ENCODE measurements around the gene TMEFF2.

TMEFF2 gene

GRCh38 chr2:192013211-192013610, 181.5 kb downstream of the TMEFF2 start:
- DNase-seq (ENCODE audit: low read depth in 3 of 3) = no peak

GRCh38 chr2:192011196-192011595, 183.5 kb downstream of the TMEFF2 start:
- no peak for DNase-seq (ENCODE audit: low read depth in 3 of 3)

- no peak for DNase-seq (ENCODE audit: low read depth in 3 of 3)
These were observed 184.7 kb downstream of the TMEFF2 start for GRCh38 chr2:192010073-192010472.

- DNase-seq (ENCODE audit: low read depth in 3 of 3) = no peak
These were observed 187.0 kb downstream of the TMEFF2 start for GRCh38 chr2:192007581-192008228.

- no peak for DNase-seq (ENCODE audit: low read depth in 3 of 3)
These were observed 189.5 kb downstream of the TMEFF2 start for GRCh38 chr2:192005211-192005610.

- no peak for DNase-seq (ENCODE audit: low read depth in 3 of 3)
These were observed 190.4 kb downstream of the TMEFF2 start for GRCh38 chr2:192004188-192004963.

GRCh38 chr2:192002418-192002817, 192.3 kb downstream of the TMEFF2 start:
- no peak for DNase-seq (ENCODE audit: low read depth in 3 of 3)

- DNase-seq (ENCODE audit: low read depth in 3 of 3) = no peak
These were observed 194.3 kb downstream of the TMEFF2 start for GRCh38 chr2:192000196-192000980.

GRCh38 chr2:191999101-191999841, 195.5 kb downstream of the TMEFF2 start:
- no peak for DNase-seq (ENCODE audit: low read depth in 3 of 3)

- DNase-seq (ENCODE audit: low read depth in 3 of 3) = no peak
These were observed 199.4 kb downstream of the TMEFF2 start for GRCh38 chr2:191995285-191995684.

GRCh38 chr2:191994749-191995148, 200.0 kb downstream of the TMEFF2 start:
- DNase-seq (ENCODE audit: low read depth in 3 of 3) = no peak

GRCh38 chr2:191991442-191991841, 203.3 kb downstream of the TMEFF2 start:
- DNase-seq (ENCODE audit: low read depth in 3 of 3) = no peak

- DNase-seq (ENCODE audit: low read depth in 3 of 3) = no peak
These were observed 209.0 kb downstream of the TMEFF2 start for GRCh38 chr2:191985740-191986139.

GRCh38 chr2:191983591-191983990, 211.1 kb downstream of the TMEFF2 start:
- DNase-seq (ENCODE audit: low read depth in 3 of 3) = no peak

GRCh38 chr2:191983186-191983585, 211.5 kb downstream of the TMEFF2 start:
- no peak for DNase-seq (ENCODE audit: low read depth in 3 of 3)

- no peak for DNase-seq (ENCODE audit: low read depth in 3 of 3)
These were observed 213.0 kb downstream of the TMEFF2 start for GRCh38 chr2:191981706-191982105.

- no peak for DNase-seq (ENCODE audit: low read depth in 3 of 3)
These were observed 214.2 kb downstream of the TMEFF2 start for GRCh38 chr2:191980483-191980882.

GRCh38 chr2:191979221-191979730, 215.5 kb downstream of the TMEFF2 start:
- DNase-seq (ENCODE audit: low read depth in 3 of 3) = no peak

- DNase-seq (ENCODE audit: low read depth in 3 of 3) = no peak
These were observed 217.0 kb downstream of the TMEFF2 start for GRCh38 chr2:191977754-191978153.

GRCh38 chr2:191976436-191976835, 218.3 kb downstream of the TMEFF2 start:
- no peak for DNase-seq (ENCODE audit: low read depth in 3 of 3)

GRCh38 chr2:191974676-191975075, 220.1 kb downstream of the TMEFF2 start:
- no peak for DNase-seq (ENCODE audit: low read depth in 3 of 3)

- no peak for DNase-seq (ENCODE audit: low read depth in 3 of 3)
These were observed 223.9 kb downstream of the TMEFF2 start for GRCh38 chr2:191970867-191971266.
